K562 (cell line): ENCODE results near the gene PRUNE1. TPM values are rescaled to one million over a fixed set of nuclear protein-coding genes. Genes with fewer than 3 reads are reported as not detected.
A peak's percentile ranks its signal among the peaks of the same experiment; 100 is the strongest.

Source experiments
- ATAC-seq: fragments of 200-7000 bp; cut with Tn5 transposase; 3 replicates; pipeline ENCODE4 v1.9.1; 2020; ENCODE audit warnings: moderate library complexity
- BruUV-seq: library from RNA; stranded (reverse); fragments of 400-500 nt; replicated peaks from 2 replicates; lab custom pipeline; 2021; lab: Mats Ljungman, UMichigan
- CTCF ChIA-PET: fragments of 300-600 bp; formaldehyde crosslinking; extraction: SDS; loops from one replicate; lab custom pipeline; 2021; ENCODE audit warnings: low intra/inter-chr PET ratio; lab: Yijun Ruan, JAX
- POLR2A ChIA-PET: fragments of 300-600, 350-650 bp; sonication (Branson Sonifier 250); formaldehyde crosslinking; extraction: SDS; loops from one replicate; lab custom pipeline; 2021; ENCODE audit warnings: antibody characterized with exemption, inconsistent platforms; lab: Yijun Ruan, JAX
- DNase-seq, 4 experiments: peaks; one replicate each; pipeline versions ENCODE4 v3.0.0 to v3.0.0-alpha.2; 2011 to 2018; ENCODE audit warnings: low spot score in 3 of 4, mixed read lengths in 3 of 4; ENCODE audit errors: extremely low read depth in 1 of 4
- FAIRE-seq: peaks from 2 replicates; lab custom pipeline; 2011; peaks lifted over from hg19 to GRCh38; lab: Jason Lieb, UNC
- H2AFZ ChIP-seq: 2 replicates; pipeline ENCODE4 v1.6.0; 2011; ENCODE audit warnings: low read depth, low read length, control low read depth, inconsistent platforms
- H3K27ac ChIP-seq: fragments of 200-600 bp; 3 replicates; pipeline ENCODE4 v1.8.0; 2011; ENCODE audit warnings: low read depth, mild to moderate bottlenecking, control low read depth, inconsistent platforms, low read length, moderate library complexity, mixed read lengths; ENCODE audit errors: extremely low read depth
- H3K27me3 ChIP-seq, 2 experiments: fragments of 300-600 bp in 1 of 2; 2 replicates in 1 of 2; 3 replicates in 1 of 2; pipeline versions ENCODE4 v1.6.0 to v1.8.0; 2011; ENCODE audit warnings: inconsistent platforms in 2 of 2, low read length in 2 of 2, mild to moderate bottlenecking in 1 of 2, mixed read lengths in 1 of 2, moderate library complexity in 1 of 2; ENCODE audit not compliant: control insufficient read depth in 2 of 2, insufficient read depth in 2 of 2
- H3K36me3 ChIP-seq: fragments of 300-600 bp; 3 replicates; pipeline ENCODE4 v1.8.0; 2011; ENCODE audit warnings: mild to moderate bottlenecking, low read length, inconsistent platforms; ENCODE audit not compliant: control insufficient read depth, insufficient read depth
- H3K4me1 ChIP-seq, 2 experiments: fragments of 200-600 bp in 1 of 2; replicated peaks in 1 of 2; 2 replicates in 1 of 2; 3 replicates in 1 of 2; pipeline versions ENCODE4 v1.5.1 to v1.8.0; 2011; ENCODE audit warnings: inconsistent platforms in 2 of 2, low read length in 2 of 2, mild to moderate bottlenecking in 1 of 2, mixed read lengths in 1 of 2, moderate library complexity in 1 of 2; ENCODE audit not compliant: control insufficient read depth in 2 of 2, insufficient read depth in 2 of 2
- H3K4me2 ChIP-seq: 2 replicates; pipeline ENCODE4 v1.6.1; 2011; ENCODE audit warnings: low read length, control low read depth, inconsistent platforms, mixed read lengths; ENCODE audit not compliant: insufficient read depth
- H3K4me3 ChIP-seq: fragments of 200-600 bp; sonication (generic), shearing (Covaris generic); 2 replicates; pipeline ENCODE4 v1.5.1; 2016; ENCODE audit warnings: control low read depth, inconsistent platforms
- H3K79me2 ChIP-seq: fragments of 200-600 bp; 3 replicates; pipeline ENCODE4 v1.8.0; 2011; ENCODE audit warnings: low read length, inconsistent platforms; ENCODE audit not compliant: control insufficient read depth, insufficient read depth
- H3K9ac ChIP-seq, 2 experiments: 2 replicates each; pipeline versions ENCODE4 v1.6.0 to v1.6.1; 2011; ENCODE audit warnings: low read depth in 2 of 2, low read length in 2 of 2, control low read depth in 1 of 2, inconsistent platforms in 1 of 2, mild to moderate bottlenecking in 1 of 2, mixed read lengths in 1 of 2; ENCODE audit not compliant: insufficient read depth in 1 of 2
- H3K9me1 ChIP-seq: one replicate; pipeline ENCODE4 v1.6.0; 2011; ENCODE audit warnings: inconsistent platforms, mild to moderate bottlenecking, low read length, moderate library complexity; ENCODE audit not compliant: control insufficient read depth, insufficient read depth
- H3K9me3 ChIP-seq: replicated peaks from 2 replicates; pipeline ENCODE4 v1.5.1; 2011; ENCODE audit warnings: low read depth, low read length, inconsistent platforms; ENCODE audit not compliant: control insufficient read depth, insufficient read depth
- H4K20me1 ChIP-seq: replicated peaks from 2 replicates; pipeline ENCODE4 v1.6.1; 2011; ENCODE audit warnings: low read length, inconsistent platforms, mixed read lengths; ENCODE audit not compliant: control insufficient read depth, insufficient read depth
- ADNP ChIP-seq: fragments of 200-800 bp; sonication (Bioruptor generic); IDR thresholded peaks from 2 replicates; pipeline ENCODE4 v1.6.1; 2016; ENCODE audit warnings: missing genetic modification characterization, missing compliant biosample characterization
- BACH1 ChIP-seq: fragments of 200-800 bp; sonication (Bioruptor generic); IDR thresholded peaks from 2 replicates; pipeline ENCODE4 v1.6.1; 2016; ENCODE audit warnings: missing genetic modification characterization, missing compliant biosample characterization
- E2F1 ChIP-seq: sonication (generic); formaldehyde crosslinking; IDR thresholded peaks from 2 replicates; pipeline ENCODE4 v1.8.1; 2023; ENCODE audit warnings: mild to moderate bottlenecking, missing genetic modification reagents, moderate library complexity
- HMBOX1 ChIP-seq: sonication (generic); IDR thresholded peaks from 2 replicates; pipeline ENCODE4 v1.6.1; 2016
- HMG20B ChIP-seq: fragments of 250-450 bp; sonication (Bioruptor Pico); IDR thresholded peaks from 2 replicates; pipeline ENCODE4 v1.5.0; 2021; ENCODE audit warnings: mild to moderate bottlenecking
- HNRNPH1 ChIP-seq: fragments of 200-400 bp; formaldehyde crosslinking; optimal IDR thresholded peaks from 2 replicates; pipeline ENCODE3; 2017; ENCODE audit warnings: low read depth, mild to moderate bottlenecking, low read length, moderate library complexity
- KAT7 ChIP-seq: sonication (generic); formaldehyde crosslinking; IDR thresholded peaks from 2 replicates; pipeline ENCODE4 v1.8.0; 2022; ENCODE audit warnings: missing genetic modification reagents, mild to moderate bottlenecking, borderline replicate concordance
- MAZ ChIP-seq, 2 experiments: fragments of 450-650 bp in 1 of 2; sonication (generic) in 1 of 2; formaldehyde crosslinking; IDR thresholded peaks in 1 of 2; conservative IDR thresholded peaks in 1 of 2; 2 replicates each; pipeline versions ENCODE4 v1.4.0 to v1.5.0; 2020; ENCODE audit warnings: mild to moderate bottlenecking in 1 of 2, missing genetic modification reagents in 1 of 2
- MCM5 ChIP-seq: fragments of 450-650 bp; IDR thresholded peaks from 2 replicates; pipeline ENCODE4 v1.6.1; 2016; ENCODE audit warnings: low read depth
- NR3C1 ChIP-seq: sonication (generic); formaldehyde crosslinking; IDR thresholded peaks from 2 replicates; pipeline ENCODE4 v1.8.1; 2022; ENCODE audit warnings: missing genetic modification reagents
- PHB2 ChIP-seq: fragments of 450-650 bp; IDR thresholded peaks from 2 replicates; pipeline ENCODE4 v1.6.1; 2017; ENCODE audit warnings: low read depth
- RBFOX2 ChIP-seq: fragments of 200-400 bp; formaldehyde crosslinking; IDR thresholded peaks from 2 replicates; pipeline ENCODE4 v1.6.1; 2017; ENCODE audit warnings: low read depth, mild to moderate bottlenecking, low read length, moderate library complexity
- TAF7 ChIP-seq: fragments of 450-650 bp; IDR thresholded peaks from 2 replicates; pipeline ENCODE4 v1.6.1; 2016; ENCODE audit warnings: missing genetic modification characterization, missing compliant biosample characterization
- TCF7 ChIP-seq: sonication (generic); IDR thresholded peaks from 2 replicates; pipeline ENCODE4 v1.6.1; 2016; ENCODE audit warnings: antibody characterized with exemption, borderline replicate concordance
- XRCC3 ChIP-seq: fragments of 450-650 bp; IDR thresholded peaks from 2 replicates; pipeline ENCODE4 v1.6.1; 2017; ENCODE audit warnings: mild to moderate bottlenecking, moderate library complexity
- ZNF121 ChIP-seq: sonication (generic); formaldehyde crosslinking; conservative IDR thresholded peaks from 2 replicates; pipeline ENCODE4 v1.8.0; 2022; ENCODE audit warnings: missing genetic modification reagents
- ZNF124 ChIP-seq: sonication (generic); formaldehyde crosslinking; IDR thresholded peaks from 2 replicates; pipeline ENCODE4 v1.8.1; 2022; ENCODE audit warnings: missing genetic modification reagents
- ZNF277 ChIP-seq: fragments of 250-450 bp; sonication (Bioruptor Pico); IDR thresholded peaks from 2 replicates; pipeline ENCODE4 v1.8.0; 2022; ENCODE audit warnings: inconsistent platforms, mild to moderate bottlenecking, moderate library complexity, borderline replicate concordance
- ZNF583 ChIP-seq: fragments of 250-450 bp; sonication (Bioruptor Pico); IDR thresholded peaks from 2 replicates; pipeline ENCODE4 v1.4.0; 2020
- WGBS: fragments of 100-300 bp; shearing (Covaris generic); methylation state at CpG from one replicate; pipeline ENCODE4 v1.1.6; 2016; ENCODE audit warnings: low coverage, mixed read lengths; ENCODE audit not compliant: insufficient coverage; ENCODE audit errors: missing lambda C conversion rate; 5-methylcytosine and 5-hydroxymethylcytosine counted together
- in situ Hi-C: fragments of 300-500 bp; cut with MboI; formaldehyde crosslinking; loops from 4 replicates; pipeline ENCODE4 v1.15.0; 2018; ENCODE audit warnings: inconsistent platforms, mixed read lengths
- intact Hi-C: fragments of 100-400 bp; cut with micrococcal nuclease; formaldehyde crosslinking; loops from 2 replicates; pipeline ENCODE4 v1.14.2; 2022
- polyA plus RNA-seq, 8 experiments: library from polyadenylated mRNA; depleted of rRNA in 4 of 8; stranded (reverse) in 5 of 8; unstranded in 3 of 8; fragments of >200 nt; fragmentation: Nextera tagmentation in 2 of 8; fragmentation: Illumina TruSeq in 1 of 8; extraction: Ambion mirVana in 2 of 8; extraction: Trizol in 1 of 8; gene quantifications; 2 replicates each; pipeline versions ENCODE4 v1.2.1 to v1.2.3, GENCODE V29; 2011 to 2014; ENCODE audit warnings: inconsistent platforms in 1 of 8, missing spikeins in 1 of 8
- total RNA-seq, 7 experiments: library from RNA; depleted of rRNA in 6 of 7; stranded (reverse); fragments of >200 nt in 6 of 7; fragmentation: Illumina TruSeq in 2 of 7; extraction: Trizol in 2 of 7; gene quantifications; 2 replicates each; pipeline versions ENCODE4 v1.2.1 to v1.2.3, GENCODE V29; 2011 to 2021; ENCODE audit warnings: low replicate concordance in 1 of 7
- TF ChIP-seq, protein P1 (sequence below): sonication (generic); formaldehyde crosslinking; IDR thresholded peaks from 2 replicates; pipeline ENCODE4 v1.8.1; 2023; ENCODE audit warnings: mild to moderate bottlenecking, missing genetic modification reagents

PRUNE1 gene
- total and polyA plus RNA-seq, 9 of the 15 experiments (the other 6 are each of a cell fraction or from before 2014, with no cell fraction given) = 16.7 to 48.3 (median 26.2) TPM

- no TSS peak for BruUV-seq
- H3K9ac ChIP-seq = peak overlapping the region; percentile 88 to 95
- ATAC-seq = peak; percentile 31; the same call in 2 of the 3 replicates
- WGBS = 0% methylated on average over 3 of the region's 3 CpGs
- DNase-seq = peak in 1 of 4 experiments; percentile 55
- ChIA-PET CTCF (no interaction called here), POLR2A (interaction anchor here (0.6 to 1.2 kb wide), 4 partner anchors 23 to 381 kb away, joined by 3 to 4 read pairs (median 3); partner anchors contain the start of gene GABPB2)
- peaks cover 44 to 52% of the 10 kb centered on the region in 2 experiments for H3K4me1 ChIP-seq
- peak overlapping the region; percentile 100 for H3K4me2 ChIP-seq
- peak overlapping the region; percentile 87 for H3K4me3 ChIP-seq
- H4K20me1 ChIP-seq = no peaks in the 10 kb centered on the region
- no peak for FAIRE-seq
- peaks cover 13% of the 10 kb centered on the region; the same call in 2 of the 3 replicates for H3K36me3 ChIP-seq
- no peaks in the 10 kb centered on the region for H3K27me3 ChIP-seq
- peaks cover 50% of the 10 kb centered on the region for H3K79me2 ChIP-seq
- no peaks in the 10 kb centered on the region for H3K9me3 ChIP-seq
- no peaks in the 10 kb centered on the region for H3K9me1 ChIP-seq
- peak overlapping the region; percentile 92 for H3K27ac ChIP-seq
- intact Hi-C loops (loop anchor here (5.0 kb wide), 2 partner anchors 48 to 63 kb away; partner anchors contain the start of genes CDC42SE1 and GABPB2), in situ Hi-C loops (no loop called here)
- peak overlapping the region; percentile 96 for H2AFZ ChIP-seq
- no peak for TF ChIP-seq HNRNPH1
- peak; percentile 66; the same call in 1 of the 2 replicates for TF ChIP-seq HMBOX1
- TF ChIP-seq ZNF583 (CRISPR knock-in tag) = no peak
- TF ChIP-seq PHB2 = no peak
- TF ChIP-seq BACH1 (tag) = no peak
- no peak for TF ChIP-seq MCM5
- TF ChIP-seq ZNF124 (CRISPR knock-in tag) = no peak
- TF ChIP-seq, protein P1, sequence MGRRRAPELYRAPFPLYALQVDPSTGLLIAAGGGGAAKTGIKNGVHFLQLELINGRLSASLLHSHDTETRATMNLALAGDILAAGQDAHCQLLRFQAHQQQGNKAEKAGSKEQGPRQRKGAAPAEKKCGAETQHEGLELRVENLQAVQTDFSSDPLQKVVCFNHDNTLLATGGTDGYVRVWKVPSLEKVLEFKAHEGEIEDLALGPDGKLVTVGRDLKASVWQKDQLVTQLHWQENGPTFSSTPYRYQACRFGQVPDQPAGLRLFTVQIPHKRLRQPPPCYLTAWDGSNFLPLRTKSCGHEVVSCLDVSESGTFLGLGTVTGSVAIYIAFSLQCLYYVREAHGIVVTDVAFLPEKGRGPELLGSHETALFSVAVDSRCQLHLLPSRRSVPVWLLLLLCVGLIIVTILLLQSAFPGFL (CRISPR knock-in tag) = 0 out of 2 replicates have a peak, but pooled peaks have one; percentile 68
- 0 out of 4 replicates have a peak, but pooled peaks of 1 of the 2 experiments have one; percentile 12 for TF ChIP-seq MAZ (CRISPR knock-in tag; conservative IDR thresholded peaks at IDR 0.05 in 1 of 2, IDR thresholded peaks at IDR 0.05 in 1 of 2)
- TF ChIP-seq TAF7 = no peak
- no peak for TF ChIP-seq ZNF121 (CRISPR knock-in tag)
- no peak for TF ChIP-seq HMG20B (CRISPR knock-in tag)
- TF ChIP-seq TCF7 = no peak
- TF ChIP-seq E2F1 (CRISPR knock-in tag) = 0 out of 2 replicates have a peak, but pooled peaks have one; percentile 17
- no peak for TF ChIP-seq ZNF277
- no peak for TF ChIP-seq RBFOX2
- 0 out of 2 replicates have a peak, but pooled peaks have one; percentile 31 for TF ChIP-seq KAT7 (CRISPR knock-in tag)
- TF ChIP-seq XRCC3 = no peak
- TF ChIP-seq ADNP (tag) = no peak
- no peak for TF ChIP-seq NR3C1 (CRISPR knock-in tag)
Measured at GRCh38 chr1:151009206-151009587, 948 bp downstream of the PRUNE1 start.
